Epithelial cell of proximal tubule (primary cell): Measurements from ENCODE around the gene FOSL2. TPM values are rescaled to one million over a fixed set of nuclear protein-coding genes. Genes with fewer than 3 reads are reported as not detected.

ENCODE experiments used
- DNase-seq: peaks from one replicate; pipeline ENCODE4 v3.0.0-alpha.2; 2011; ENCODE audit warnings: low read depth
- H3K4me3 ChIP-seq: 2 replicates; pipeline ENCODE4 v1.5.1; 2011; ENCODE audit warnings: low read depth, mild to moderate bottlenecking, low read length
- CTCF ChIP-seq: conservative IDR thresholded peaks from 2 replicates; pipeline ENCODE4 v1.5.1; 2012; ENCODE audit warnings: low read depth, mild to moderate bottlenecking, low read length
- total RNA-seq: library from RNA; depleted of rRNA; stranded (reverse); fragments of >200 nt; gene quantifications from 2 replicates; pipeline ENCODE4 v1.2.3, GENCODE V29; 2015

FOSL2 gene
- total RNA-seq, 1 donor from 2014 or later: 91.8 TPM

- no peak overlapping the region for H3K4me3 ChIP-seq
- DNase-seq: no peak
- no peak for TF ChIP-seq CTCF
Observed at GRCh38 chr2:28429636-28430376, 37.1 kb downstream of the FOSL2 start.

- TF ChIP-seq CTCF: no peak
- H3K4me3 ChIP-seq: no peak overlapping the region
- no peak for DNase-seq
Observed at GRCh38 chr2:28430377-28430765, 37.7 kb downstream of the FOSL2 start.

GRCh38 chr2:28430788-28431418 is 38.2 kb downstream of the FOSL2 start:
- TF ChIP-seq CTCF: no peak

GRCh38 chr2:28431741-28432140 is 39.1 kb downstream of the FOSL2 start:
- no peak for TF ChIP-seq CTCF
- no peak for DNase-seq
- H3K4me3 ChIP-seq: no peak overlapping the region

More at GRCh38 chr2:28430788-28431418, 38.2 kb downstream of the FOSL2 start:
- no peak overlapping the region for H3K4me3 ChIP-seq
- no peak for DNase-seq

- DNase-seq: no peak
- H3K4me3 ChIP-seq: no peak overlapping the region
- no peak for TF ChIP-seq CTCF
Observed at GRCh38 chr2:28432362-28432761, 39.7 kb downstream of the FOSL2 start.

- no peak for TF ChIP-seq CTCF
- no peak for DNase-seq
- no peak overlapping the region for H3K4me3 ChIP-seq
Observed at GRCh38 chr2:28433215-28433614, 40.6 kb downstream of the FOSL2 start.
